A549 treated with DMSO at 1 μM for 4 hours (cell line): ENCODE measurements around the gene ACY1. TPM values are rescaled to one million over a fixed set of nuclear protein-coding genes. Genes with fewer than 3 reads are reported as not detected.

Experiments
- total RNA-seq: library from RNA; stranded (reverse); fragments of 200-300 nt; extraction: Qiagen RNA extraction; gene quantifications from 5 replicates; pipeline ENCODE4 v1.2.3, GENCODE V29; 2022; ENCODE audit warnings: low read depth

The ACY1 gene
- total RNA-seq, result 23.8 to 27.0 TPM (median 25.0 TPM) in 5 replicates

GRCh38 chr3:51982838-51983577 lies at the start of gene ACY1:
Gene ACY1 (plus strand): TSS chr3:51983535. CDS start chr3:51984065, 530 bp downstream.

GRCh38 chr3:51941798-51942602 lies 41.3 kb upstream of the ACY1 start, which contains the start of the genes PARP3 and RRP9:
Gene PARP3 (plus strand): TSS chr3:51942363. CDS start chr3:51943356, 993 bp downstream.
Gene RRP9 (minus strand): TSS chr3:51941904. CDS start chr3:51941867, 37 bp downstream.

GRCh38 chr3:51955175-51955892 lies 28.0 kb upstream of the ACY1 start, which contains the start of gene GPR62:
Gene GPR62 (plus strand): TSS chr3:51955381. CDS start chr3:51955653, 272 bp downstream.

GRCh38 chr3:51967384-51968169 lies 15.8 kb upstream of the ACY1 start, which contains the start of gene PCBP4:
Gene PCBP4 (minus strand): TSS chr3:51967454. CDS start chr3:51961240, 6,214 bp downstream.

GRCh38 chr3:51974963-51975851 lies 8.1 kb upstream of the ACY1 start, which contains the start of gene ABHD14A:
Gene ABHD14A (plus strand): TSS chr3:51975064. CDS start chr3:51975136, 72 bp downstream.

GRCh38 chr3:51995346-51996163 lies 12.2 kb downstream of the ACY1 start, which contains the start of gene RPL29:
Gene RPL29 (minus strand): TSS chr3:51995895. CDS start chr3:51995461, 434 bp downstream.

Other genes with a start within 250 kb of the ACY1 start
- gene IQCF6, start 204.3 kb upstream of the ACY1 start, total RNA-seq, result not detected in 5 replicates
- gene IQCF2, start 121.9 kb upstream of the ACY1 start, total RNA-seq, result not detected in 5 replicates
- gene IQCF5, start 107.9 kb upstream of the ACY1 start, total RNA-seq, result not detected in 5 replicates
- 0.14 TPM in 1 of 5 replicates, not detected in the others for gene IQCF1, start 80.2 kb upstream of the ACY1 start, total RNA-seq
- 41.0 to 56.7 TPM (median 47.7 TPM) in 5 replicates for gene RRP9, start 41.6 kb upstream of the ACY1 start, total RNA-seq
- gene PARP3, start 41.2 kb upstream of the ACY1 start, total RNA-seq, result 8.4 to 10.5 TPM (median 9.5 TPM) in 5 replicates
- gene GPR62, start 28.2 kb upstream of the ACY1 start, total RNA-seq, result 0.06 TPM in 1 of 5 replicates, not detected in the others
- 11.7 to 13.8 TPM (median 12.9 TPM) in 5 replicates for gene PCBP4, start 16.1 kb upstream of the ACY1 start, total RNA-seq
- gene ABHD14B, start 9.5 kb upstream of the ACY1 start, total RNA-seq, result 30.3 to 35.7 TPM (median 32.1 TPM) in 5 replicates
- 9.4 to 15.7 TPM (median 14.2 TPM) in 5 replicates for gene ABHD14A, start 8.5 kb upstream of the ACY1 start, total RNA-seq
- gene RPL29, start 12.4 kb downstream of the ACY1 start, total RNA-seq, result 1,233 to 1,659 TPM (median 1,287 TPM) in 5 replicates
- 14.3 to 16.0 TPM (median 14.8 TPM) in 5 replicates for gene DUSP7, start 73.0 kb downstream of the ACY1 start, total RNA-seq
- 15.5 to 20.4 TPM (median 17.8 TPM) in 5 replicates for gene POC1A, start 170.9 kb downstream of the ACY1 start, total RNA-seq
- 49.5 to 55.6 TPM (median 52.5 TPM) in 5 replicates for gene ALAS1, start 214.6 kb downstream of the ACY1 start, total RNA-seq
- gene TLR9, start 242.1 kb downstream of the ACY1 start, total RNA-seq, result 0.06 TPM in 1 of 5 replicates, not detected in the others